ENCODE measurements around the gene AUH.

GRCh38 chr9:91206806-91207205, 154.9 kb downstream of the AUH start:
- TF ChIP-seq, protein P1, sequence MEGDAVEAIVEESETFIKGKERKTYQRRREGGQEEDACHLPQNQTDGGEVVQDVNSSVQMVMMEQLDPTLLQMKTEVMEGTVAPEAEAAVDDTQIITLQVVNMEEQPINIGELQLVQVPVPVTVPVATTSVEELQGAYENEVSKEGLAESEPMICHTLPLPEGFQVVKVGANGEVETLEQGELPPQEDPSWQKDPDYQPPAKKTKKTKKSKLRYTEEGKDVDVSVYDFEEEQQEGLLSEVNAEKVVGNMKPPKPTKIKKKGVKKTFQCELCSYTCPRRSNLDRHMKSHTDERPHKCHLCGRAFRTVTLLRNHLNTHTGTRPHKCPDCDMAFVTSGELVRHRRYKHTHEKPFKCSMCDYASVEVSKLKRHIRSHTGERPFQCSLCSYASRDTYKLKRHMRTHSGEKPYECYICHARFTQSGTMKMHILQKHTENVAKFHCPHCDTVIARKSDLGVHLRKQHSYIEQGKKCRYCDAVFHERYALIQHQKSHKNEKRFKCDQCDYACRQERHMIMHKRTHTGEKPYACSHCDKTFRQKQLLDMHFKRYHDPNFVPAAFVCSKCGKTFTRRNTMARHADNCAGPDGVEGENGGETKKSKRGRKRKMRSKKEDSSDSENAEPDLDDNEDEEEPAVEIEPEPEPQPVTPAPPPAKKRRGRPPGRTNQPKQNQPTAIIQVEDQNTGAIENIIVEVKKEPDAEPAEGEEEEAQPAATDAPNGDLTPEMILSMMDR (IDR thresholded peaks at IDR 0.05), result no peak
- no peak for TF ChIP-seq EZH2 (IDR thresholded peaks at IDR 0.05; ENCODE audit: borderline replicate concordance, insufficient read depth, low read depth, low read length, poor library complexity, severe bottlenecking)

Data from B cell (primary cell).